Measurements from ENCODE around the gene NUDT4. TPM values are rescaled to one million over a fixed set of nuclear protein-coding genes. Genes with fewer than 3 reads are reported as not detected.

NUDT4 gene
- total RNA-seq, 1 experiment from 2014 or later = 56.5 TPM

GRCh38 chr12:93447555-93448290 is 70.0 kb downstream of the NUDT4 start (continued):
- TF ChIP-seq, protein P1, sequence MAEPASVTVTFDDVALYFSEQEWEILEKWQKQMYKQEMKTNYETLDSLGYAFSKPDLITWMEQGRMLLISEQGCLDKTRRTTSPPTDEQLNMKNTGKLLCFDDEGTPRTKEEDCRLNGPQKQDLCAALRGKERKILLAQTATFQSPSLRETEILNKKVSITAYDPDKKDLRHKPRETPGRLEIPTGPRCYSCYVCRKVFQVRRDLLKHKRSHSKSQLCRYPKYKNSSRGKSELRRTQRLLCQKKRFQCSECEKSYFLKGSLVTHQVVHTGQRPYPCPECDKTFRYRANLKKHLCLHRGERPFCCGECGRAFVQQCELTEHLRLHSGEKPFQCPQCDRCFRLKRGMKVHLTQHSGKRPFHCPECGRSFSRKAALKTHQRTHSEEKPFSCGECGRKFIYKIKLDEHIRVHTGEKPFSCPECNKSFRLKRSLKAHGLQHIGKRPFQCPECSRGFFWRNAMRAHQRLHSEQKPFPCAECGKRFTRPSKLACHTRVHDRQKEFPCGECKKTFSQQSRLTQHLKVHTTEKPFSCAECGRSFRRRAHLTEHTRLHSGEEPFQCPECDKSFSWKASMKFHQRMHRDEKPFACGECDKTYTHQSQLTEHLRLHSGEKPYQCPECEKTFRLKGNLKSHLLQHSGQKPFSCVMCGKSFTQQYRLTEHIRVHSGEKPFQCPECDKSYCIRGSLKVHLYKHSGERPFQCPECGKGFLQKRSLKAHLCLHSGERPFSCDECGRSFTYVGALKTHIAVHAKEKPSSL (CRISPR knock-in tag; conservative IDR thresholded peaks at IDR 0.05) = no peak

DNA sequence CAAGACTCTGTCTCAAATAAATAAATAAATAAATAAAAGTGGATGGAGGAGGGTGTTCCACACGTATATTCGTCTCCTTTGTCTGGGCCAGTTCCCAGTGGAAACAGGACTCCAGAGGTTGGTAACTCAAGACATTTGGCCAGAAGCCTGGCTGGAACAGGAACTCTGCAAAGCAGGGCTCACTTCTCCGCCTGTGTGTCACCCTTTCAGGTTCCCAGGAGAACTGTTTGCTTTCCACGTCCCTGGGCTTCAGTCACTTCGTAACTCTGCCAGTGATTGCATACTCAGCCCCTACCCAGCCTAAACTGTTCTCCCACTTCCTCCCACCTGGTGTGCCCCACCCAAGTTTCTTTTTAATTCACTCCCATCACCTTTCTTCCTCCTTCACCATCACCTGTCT is 71.1 kb downstream of the NUDT4 start:
- no peak overlapping the region for H3K27ac Mint-ChIP-seq
- H3K9me3 Mint-ChIP-seq = peaks cover 6% of the 10 kb centered on the region
- POLR2A ChIA-PET = no interaction called here
- H3K36me3 Mint-ChIP-seq = no peaks in the 10 kb centered on the region
- H3K4me1 Mint-ChIP-seq = no peaks in the 10 kb centered on the region
- TF ChIP-seq RELA (CRISPR knock-in tag; IDR thresholded peaks at IDR 0.05; ENCODE audit: borderline replicate concordance) = no peak
- no peak for TF ChIP-seq ATF6 (CRISPR knock-in tag; IDR thresholded peaks at IDR 0.05)
- peak; percentile 41; the same call in 1 of the 2 replicates for TF ChIP-seq GABPB1 (CRISPR knock-in tag; IDR thresholded peaks at IDR 0.05)
- TF ChIP-seq ZNF423 (CRISPR knock-in tag; IDR thresholded peaks at IDR 0.05) = no peak
- no peak overlapping the region for H3K4me3 Mint-ChIP-seq
- CTCF ChIA-PET = no interaction called here
- no peak for DNase-seq (ENCODE audit: low spot score)
- no peak for ATAC-seq
- H3K27me3 Mint-ChIP-seq (ENCODE audit: low read depth) = no peaks in the 10 kb centered on the region; the same call in 1 of the 2 replicates

DNA sequence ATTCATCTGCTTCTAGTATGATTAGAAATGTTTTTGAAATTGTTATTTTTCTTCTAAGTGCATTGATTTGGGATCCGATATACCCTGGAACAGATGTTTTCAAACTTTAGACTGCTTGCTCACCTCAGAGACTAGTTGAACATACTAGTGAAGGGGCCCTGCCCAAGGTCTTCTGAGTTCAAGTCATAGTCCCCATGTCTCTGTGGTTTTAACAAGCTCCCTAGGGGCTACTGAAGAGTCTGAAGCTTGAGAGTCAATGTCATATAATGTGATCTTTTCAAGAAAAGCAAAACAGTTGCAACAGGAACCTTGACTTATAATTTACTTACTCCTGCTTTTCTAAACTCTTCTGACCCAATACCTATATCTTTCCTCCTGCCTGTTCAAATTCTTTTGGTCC is 71.6 kb downstream of the NUDT4 start:
- DNase-seq (ENCODE audit: low spot score) = no peak
- Mint-ChIP-seq H3K9me3 (peaks cover 6% of the 10 kb centered on the region), H3K36me3 (no peaks in the 10 kb centered on the region), H3K4me3 (no peak overlapping the region), H3K27me3 (ENCODE audit: low read depth) (no peaks in the 10 kb centered on the region; the same call in 1 of the 2 replicates), H3K27ac (no peak overlapping the region), H3K4me1 (no peaks in the 10 kb centered on the region)
- ChIA-PET CTCF (no interaction called here), POLR2A (no interaction called here)
- TF ChIP-seq EMX1 (CRISPR knock-in tag; IDR thresholded peaks at IDR 0.05) (no peak), ZNF232 (CRISPR knock-in tag; IDR thresholded peaks at IDR 0.05) (no peak), IRF2 (CRISPR knock-in tag; IDR thresholded peaks at IDR 0.05; ENCODE audit: borderline replicate concordance, low read depth) (no peak), ERG (CRISPR knock-in tag; IDR thresholded peaks at IDR 0.05) (no peak), GTF2I (CRISPR knock-in tag; conservative IDR thresholded peaks at IDR 0.05) (no peak), CREM (CRISPR knock-in tag; IDR thresholded peaks at IDR 0.05) (no peak), USF1 (CRISPR knock-in tag; IDR thresholded peaks at IDR 0.05) (no peak), GABPB1 (CRISPR knock-in tag; IDR thresholded peaks at IDR 0.05) (no peak), ZNF317 (CRISPR knock-in tag; IDR thresholded peaks at IDR 0.05; ENCODE audit: borderline replicate concordance, low read depth) (no peak), ETV6 (CRISPR knock-in tag; IDR thresholded peaks at IDR 0.05) (no peak), NFYB (CRISPR knock-in tag; conservative IDR thresholded peaks at IDR 0.05; ENCODE audit: low read depth) (no peak), JAZF1 (CRISPR knock-in tag; IDR thresholded peaks at IDR 0.05) (no peak), RELA (CRISPR knock-in tag; IDR thresholded peaks at IDR 0.05; ENCODE audit: borderline replicate concordance) (no peak), PRDM15 (CRISPR knock-in tag; IDR thresholded peaks at IDR 0.05) (no peak)
- TF ChIP-seq, protein P2, sequence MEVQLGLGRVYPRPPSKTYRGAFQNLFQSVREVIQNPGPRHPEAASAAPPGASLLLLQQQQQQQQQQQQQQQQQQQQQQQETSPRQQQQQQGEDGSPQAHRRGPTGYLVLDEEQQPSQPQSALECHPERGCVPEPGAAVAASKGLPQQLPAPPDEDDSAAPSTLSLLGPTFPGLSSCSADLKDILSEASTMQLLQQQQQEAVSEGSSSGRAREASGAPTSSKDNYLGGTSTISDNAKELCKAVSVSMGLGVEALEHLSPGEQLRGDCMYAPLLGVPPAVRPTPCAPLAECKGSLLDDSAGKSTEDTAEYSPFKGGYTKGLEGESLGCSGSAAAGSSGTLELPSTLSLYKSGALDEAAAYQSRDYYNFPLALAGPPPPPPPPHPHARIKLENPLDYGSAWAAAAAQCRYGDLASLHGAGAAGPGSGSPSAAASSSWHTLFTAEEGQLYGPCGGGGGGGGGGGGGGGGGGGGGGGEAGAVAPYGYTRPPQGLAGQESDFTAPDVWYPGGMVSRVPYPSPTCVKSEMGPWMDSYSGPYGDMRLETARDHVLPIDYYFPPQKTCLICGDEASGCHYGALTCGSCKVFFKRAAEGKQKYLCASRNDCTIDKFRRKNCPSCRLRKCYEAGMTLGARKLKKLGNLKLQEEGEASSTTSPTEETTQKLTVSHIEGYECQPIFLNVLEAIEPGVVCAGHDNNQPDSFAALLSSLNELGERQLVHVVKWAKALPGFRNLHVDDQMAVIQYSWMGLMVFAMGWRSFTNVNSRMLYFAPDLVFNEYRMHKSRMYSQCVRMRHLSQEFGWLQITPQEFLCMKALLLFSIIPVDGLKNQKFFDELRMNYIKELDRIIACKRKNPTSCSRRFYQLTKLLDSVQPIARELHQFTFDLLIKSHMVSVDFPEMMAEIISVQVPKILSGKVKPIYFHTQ (CRISPR knock-in tag; IDR thresholded peaks at IDR 0.05) = no peak
- TF ChIP-seq, protein P3, sequence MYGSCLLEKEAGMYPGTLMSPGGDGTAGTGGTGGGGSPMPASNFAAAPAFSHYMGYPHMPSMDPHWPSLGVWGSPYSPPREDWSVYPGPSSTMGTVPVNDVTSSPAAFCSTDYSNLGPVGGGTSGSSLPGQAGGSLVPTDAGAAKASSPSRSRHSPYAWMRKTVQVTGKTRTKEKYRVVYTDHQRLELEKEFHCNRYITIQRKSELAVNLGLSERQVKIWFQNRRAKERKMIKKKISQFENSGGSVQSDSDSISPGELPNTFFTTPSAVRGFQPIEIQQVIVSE (CRISPR knock-in tag; IDR thresholded peaks at IDR 0.05; ENCODE audit: borderline replicate concordance) = no peak
- no peak for ATAC-seq
